GM12878 (cell line): ENCODE measurements around the gene PTPRM. TPM values are rescaled to one million over a fixed set of nuclear protein-coding genes. Genes with fewer than 3 reads are reported as not detected.

Source experiments
- ATAC-seq: fragments of 200-7000 bp; cut with Tn5 transposase; 3 replicates; pipeline ENCODE4 v1.9.1; 2020; ENCODE audit warnings: mild to moderate bottlenecking, moderate library complexity
- BruUV-seq: library from RNA; stranded (reverse); fragments of 400-500 nt; replicated peaks from 2 replicates; lab custom pipeline; 2021; lab: Mats Ljungman, UMichigan
- CTCF ChIA-PET: fragments of 300-600 bp; sonication (Branson Sonifier 250); formaldehyde crosslinking; extraction: SDS; loops from one replicate; lab custom pipeline; 2021; ENCODE audit warnings: inconsistent platforms; lab: Yijun Ruan, JAX
- POLR2A ChIA-PET: fragments of 350-600 bp; formaldehyde crosslinking; extraction: SDS; loops from one replicate; lab custom pipeline; 2021; ENCODE audit warnings: inconsistent platforms; lab: Charles Lee
- RAD21 ChIA-PET: fragments of 300-600 bp; sonication (Branson Sonifier 250); formaldehyde crosslinking; loops from one replicate; lab custom pipeline; 2023; ENCODE audit warnings: antibody characterized with exemption; ENCODE audit not compliant: unreplicated experiment; lab: Charles Lee
- SMC1A ChIA-PET: fragments of 300-600 bp; sonication (Branson Sonifier 250); formaldehyde crosslinking; loops from one replicate; lab custom pipeline; 2023; ENCODE audit not compliant: unreplicated experiment, uncharacterized antibody; lab: Charles Lee
- DNase-seq: peaks from one replicate; pipeline ENCODE4 v3.0.0-alpha.2; 2011; ENCODE audit warnings: low read depth, low spot score
- FAIRE-seq: peaks from 3 replicates; lab custom pipeline; 2011; peaks lifted over from hg19 to GRCh38; lab: Jason Lieb, UNC
- H2AFZ ChIP-seq: 2 replicates; pipeline ENCODE4 v1.6.0; 2011; ENCODE audit warnings: low read depth, low read length, control low read depth; ENCODE audit not compliant: control insufficient read depth
- H3K27ac ChIP-seq: 2 replicates; pipeline ENCODE4 v1.5.1; 2011; ENCODE audit warnings: control low read depth; ENCODE audit not compliant: control insufficient read depth, insufficient read depth
- H3K27me3 ChIP-seq, 2 experiments: replicated peaks in 1 of 2; 2 replicates each; pipeline versions ENCODE4 v1.6.0 to v1.6.1; 2011; ENCODE audit warnings: low read length in 1 of 2; ENCODE audit not compliant: control insufficient read depth in 2 of 2, insufficient read depth in 2 of 2
- H3K36me3 ChIP-seq, 2 experiments: 2 replicates each; pipeline ENCODE4 v1.5.1; 2011; ENCODE audit warnings: low read length in 1 of 2; ENCODE audit not compliant: control insufficient read depth in 2 of 2, insufficient read depth in 2 of 2
- H3K4me1 ChIP-seq: 2 replicates; pipeline ENCODE4 v1.6.1; 2011; ENCODE audit warnings: mild to moderate bottlenecking, low read length, moderate library complexity, mixed read lengths; ENCODE audit not compliant: control insufficient read depth, insufficient read depth
- H3K4me2 ChIP-seq: 2 replicates; pipeline ENCODE4 v1.6.0; 2011; ENCODE audit warnings: control low read depth; ENCODE audit not compliant: control insufficient read depth, insufficient read depth
- H3K4me3 ChIP-seq: fragments of 200-600 bp; sonication (generic); 2 replicates; pipeline ENCODE4 v1.5.1; 2016
- H3K79me2 ChIP-seq: 2 replicates; pipeline ENCODE4 v1.6.0; 2011; ENCODE audit warnings: low read length; ENCODE audit not compliant: control insufficient read depth, insufficient read depth
- H3K9ac ChIP-seq: 2 replicates; pipeline ENCODE4 v1.8.0; 2011; ENCODE audit warnings: low read length, control low read depth, mixed read lengths; ENCODE audit not compliant: control insufficient read depth, insufficient read depth
- H3K9me3 ChIP-seq: replicated peaks from 3 replicates; pipeline ENCODE4 v1.5.1; 2011; ENCODE audit warnings: mild to moderate bottlenecking, low read length; ENCODE audit not compliant: control insufficient read depth, insufficient read depth
- H4K20me1 ChIP-seq: 2 replicates; pipeline ENCODE4 v1.6.0; 2011; ENCODE audit not compliant: control insufficient read depth, insufficient read depth
- BRCA1 ChIP-seq: IDR thresholded peaks from 2 replicates; pipeline ENCODE4 v1.6.1; 2011; ENCODE audit warnings: low read depth, low read length, improper control_type of control experiment
- CBX3 ChIP-seq: fragments of 200-600 bp; sonication (generic); IDR thresholded peaks from 2 replicates; pipeline ENCODE4 v1.6.1; 2016; ENCODE audit warnings: low read depth, borderline replicate concordance
- EED ChIP-seq: sonication (generic); IDR thresholded peaks from 2 replicates; pipeline ENCODE4 v1.6.1; 2016; ENCODE audit warnings: antibody characterized with exemption, low read depth
- EP300 ChIP-seq, 2 experiments: fragments of 150-350 bp in 1 of 2; IDR thresholded peaks; 2 replicates each; pipeline ENCODE4 v1.6.1; 2011 to 2012; ENCODE audit warnings: low read depth in 2 of 2, low read length in 2 of 2, borderline replicate concordance in 1 of 2, improper control_type of control experiment in 1 of 2, inconsistent platforms in 1 of 2; ENCODE audit not compliant: control insufficient read depth in 1 of 2
- HCFC1 ChIP-seq: fragments of 150-350 bp; IDR thresholded peaks from 2 replicates; pipeline ENCODE4 v1.6.1; 2014; ENCODE audit warnings: low read length
- HDGF ChIP-seq: fragments of 450-650 bp; IDR thresholded peaks from 2 replicates; pipeline ENCODE4 v1.6.1; 2016; ENCODE audit warnings: antibody characterized with exemption
- MTA2 ChIP-seq: fragments of 450-650 bp; IDR thresholded peaks from 2 replicates; pipeline ENCODE4 v1.6.1; 2016; ENCODE audit warnings: low read depth, mild to moderate bottlenecking, moderate library complexity
- MXI1 ChIP-seq: fragments of 150-350 bp; IDR thresholded peaks from 2 replicates; pipeline ENCODE4 v1.6.1; 2011; ENCODE audit warnings: low read depth, mild to moderate bottlenecking, inconsistent platforms, low read length, improper control_type of control experiment
- SRF ChIP-seq, 2 experiments: IDR thresholded peaks; 2 replicates each; pipeline ENCODE4 v1.6.1; 2011; ENCODE audit warnings: low read depth in 2 of 2, low read length in 2 of 2, mild to moderate bottlenecking in 1 of 2, moderate library complexity in 1 of 2
- WGBS: methylation state at CpG from one replicate; pipeline ENCODE4 v1.1.6; 2016; ENCODE audit warnings: low lambda C conversion rate; ENCODE audit not compliant: insufficient replicate concordance, insufficient coverage; ENCODE audit errors: missing lambda C conversion rate; 5-methylcytosine and 5-hydroxymethylcytosine counted together
- in situ Hi-C: fragments of 300-500 bp; cut with MboI; formaldehyde crosslinking; loops from 9 replicates; pipeline ENCODE4 v1.14.3; 2018; ENCODE audit warnings: mixed read lengths
- intact Hi-C: fragments of 100-400 bp; cut with micrococcal nuclease; formaldehyde crosslinking; loops from one replicate; pipeline ENCODE4 v1.14.2; 2022; ENCODE audit not compliant: unreplicated experiment
- polyA plus RNA-seq, 11 experiments: library from polyadenylated mRNA; depleted of rRNA in 4 of 11; unstranded in 6 of 11; stranded (reverse) in 5 of 11; fragments of >200 nt; fragmentation: Nextera tagmentation in 4 of 11; fragmentation: Illumina TruSeq in 1 of 11; extraction: Ambion mirVana in 4 of 11; extraction: Trizol in 1 of 11; gene quantifications; 1 replicate in 1 of 11; 2 replicates in 10 of 11; pipeline versions ENCODE4 v1.2.1 to v1.2.3, GENCODE V29; 2011 to 2016; ENCODE audit warnings: inconsistent platforms in 2 of 11, missing spikeins in 2 of 11, low read depth in 1 of 11
- total RNA-seq, 4 experiments: library from RNA; depleted of rRNA in 3 of 4; stranded (reverse); fragments of >200 nt in 3 of 4; fragmentation: Illumina TruSeq in 1 of 4; extraction: Trizol in 1 of 4; gene quantifications; 2 replicates each; pipeline versions ENCODE4 v1.2.1 to v1.2.3, GENCODE V29; 2013 to 2021
- TF ChIP-seq, protein P1 (sequence below): fragments of 450-650 bp; IDR thresholded peaks from 2 replicates; pipeline ENCODE4 v1.6.1; 2016; ENCODE audit warnings: mild to moderate bottlenecking, moderate library complexity, borderline replicate concordance
- TF ChIP-seq, protein P2 (sequence below): fragments of 150-350 bp; IDR thresholded peaks from 2 replicates; pipeline ENCODE4 v1.6.1; 2014; ENCODE audit warnings: mild to moderate bottlenecking, low read depth, low read length
- TF ChIP-seq, protein P3 (sequence below): fragments of 450-650 bp; formaldehyde crosslinking; IDR thresholded peaks from 2 replicates; pipeline ENCODE4 v1.5.0; 2022; ENCODE audit warnings: mild to moderate bottlenecking, missing genetic modification characterization

The PTPRM gene
- total and polyA plus RNA-seq, 10 of the 15 experiments (the other 5 are each of a cell fraction or from before 2014, with no cell fraction given): 0.07 to 22.6 (median 0.60) TPM

DNA sequence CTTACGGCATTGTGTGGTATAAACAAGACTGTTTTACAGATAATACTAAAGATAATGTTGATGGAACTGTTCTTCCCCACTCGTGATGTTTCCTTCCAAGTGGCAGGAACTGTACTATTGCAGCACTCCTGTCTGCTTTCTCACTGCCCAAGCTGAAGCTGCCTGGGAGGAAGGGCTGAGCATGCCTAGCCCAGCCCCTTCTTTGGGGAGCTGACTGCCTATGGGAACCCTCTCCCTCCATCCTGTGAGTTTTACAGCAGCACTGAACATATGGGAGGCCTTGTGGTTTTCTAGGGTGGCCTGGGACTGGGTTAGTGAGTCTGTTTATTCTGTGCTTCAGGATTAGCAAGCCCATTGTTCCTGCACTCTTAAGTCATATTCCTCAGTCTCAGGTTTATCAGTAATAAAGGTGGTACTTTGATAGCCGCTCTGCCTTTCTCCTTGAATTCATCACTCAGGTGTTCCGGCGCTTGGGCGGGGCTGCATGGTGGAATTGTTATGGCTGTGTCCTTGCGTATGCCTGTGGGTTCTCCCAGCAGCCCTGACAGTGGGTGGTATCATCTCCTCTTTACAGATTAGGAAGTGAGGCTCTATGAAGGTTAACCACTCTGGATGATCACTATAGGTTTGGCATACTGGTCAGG lies 379.7 kb downstream of the PTPRM start:
- ChIA-PET POLR2A (interaction anchor here (1.1 kb wide), 1 partner anchor 9 kb away, joined by 3 read pairs; no protein-coding TSS in a partner anchor), SMC1A (interaction anchor here (0.7 to 2.6 kb wide), 7 partner anchors 9 to 74 kb away, joined by 3 to 12 read pairs (median 7); no protein-coding TSS in a partner anchor), RAD21 (interaction anchor here (0.6 to 1.1 kb wide), 8 partner anchors 12 to 156 kb away, joined by 3 to 4 read pairs (median 3); no protein-coding TSS in a partner anchor), CTCF (interaction anchor here (1.1 to 1.5 kb wide), 2 partner anchors 15 to 35 kb away, joined by 4 to 6 read pairs; no protein-coding TSS in a partner anchor)
- WGBS: 65% methylated on average over 7 of the region's 7 CpGs
- Histone ChIP-seq H3K79me2 (no peaks in the 10 kb centered on the region), H3K4me3 (no peak overlapping the region), H4K20me1 (no peaks in the 10 kb centered on the region), H3K27me3 (no peaks in the 10 kb centered on the region), H3K4me2 (no peak overlapping the region), H3K9me3 (no peaks in the 10 kb centered on the region), H3K4me1 (no peaks in the 10 kb centered on the region), H2AFZ (no peak overlapping the region), H3K27ac (no peak overlapping the region), H3K36me3 (no peaks in the 10 kb centered on the region), H3K9ac (no peak overlapping the region)
- DNase-seq: no peak
- intact Hi-C loops: no loop called here
- FAIRE-seq: no peak
- in situ Hi-C loops: no loop called here
- no TSS peak for BruUV-seq
- ATAC-seq: peak; percentile 60
- TF ChIP-seq, protein P1, sequence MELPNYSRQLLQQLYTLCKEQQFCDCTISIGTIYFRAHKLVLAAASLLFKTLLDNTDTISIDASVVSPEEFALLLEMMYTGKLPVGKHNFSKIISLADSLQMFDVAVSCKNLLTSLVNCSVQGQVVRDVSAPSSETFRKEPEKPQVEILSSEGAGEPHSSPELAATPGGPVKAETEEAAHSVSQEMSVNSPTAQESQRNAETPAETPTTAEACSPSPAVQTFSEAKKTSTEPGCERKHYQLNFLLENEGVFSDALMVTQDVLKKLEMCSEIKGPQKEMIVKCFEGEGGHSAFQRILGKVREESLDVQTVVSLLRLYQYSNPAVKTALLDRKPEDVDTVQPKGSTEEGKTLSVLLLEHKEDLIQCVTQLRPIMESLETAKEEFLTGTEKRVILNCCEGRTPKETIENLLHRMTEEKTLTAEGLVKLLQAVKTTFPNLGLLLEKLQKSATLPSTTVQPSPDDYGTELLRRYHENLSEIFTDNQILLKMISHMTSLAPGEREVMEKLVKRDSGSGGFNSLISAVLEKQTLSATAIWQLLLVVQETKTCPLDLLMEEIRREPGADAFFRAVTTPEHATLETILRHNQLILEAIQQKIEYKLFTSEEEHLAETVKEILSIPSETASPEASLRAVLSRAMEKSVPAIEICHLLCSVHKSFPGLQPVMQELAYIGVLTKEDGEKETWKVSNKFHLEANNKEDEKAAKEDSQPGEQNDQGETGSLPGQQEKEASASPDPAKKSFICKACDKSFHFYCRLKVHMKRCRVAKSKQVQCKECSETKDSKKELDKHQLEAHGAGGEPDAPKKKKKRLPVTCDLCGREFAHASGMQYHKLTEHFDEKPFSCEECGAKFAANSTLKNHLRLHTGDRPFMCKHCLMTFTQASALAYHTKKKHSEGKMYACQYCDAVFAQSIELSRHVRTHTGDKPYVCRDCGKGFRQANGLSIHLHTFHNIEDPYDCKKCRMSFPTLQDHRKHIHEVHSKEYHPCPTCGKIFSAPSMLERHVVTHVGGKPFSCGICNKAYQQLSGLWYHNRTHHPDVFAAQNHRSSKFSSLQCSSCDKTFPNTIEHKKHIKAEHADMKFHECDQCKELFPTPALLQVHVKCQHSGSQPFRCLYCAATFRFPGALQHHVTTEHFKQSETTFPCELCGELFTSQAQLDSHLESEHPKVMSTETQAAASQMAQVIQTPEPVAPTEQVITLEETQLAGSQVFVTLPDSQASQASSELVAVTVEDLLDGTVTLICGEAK: peak; percentile 81
- TF ChIP-seq MTA2 (no peak), HDGF (no peak), EED (no peak), BRCA1 (no peak), HCFC1 (peak; percentile 35), CBX3 (no peak), SRF (IDR thresholded peaks at IDR 0.05; ENCODE audit: low read depth in 2 of 2, low read length in 2 of 2) (no peak), MXI1 (no peak), EP300 (IDR thresholded peaks at IDR 0.05; ENCODE audit: borderline replicate concordance in 1 of 2, control insufficient read depth in 1 of 2, low read depth in 2 of 2, low read length in 2 of 2) (no peak)
- TF ChIP-seq, protein P2, sequence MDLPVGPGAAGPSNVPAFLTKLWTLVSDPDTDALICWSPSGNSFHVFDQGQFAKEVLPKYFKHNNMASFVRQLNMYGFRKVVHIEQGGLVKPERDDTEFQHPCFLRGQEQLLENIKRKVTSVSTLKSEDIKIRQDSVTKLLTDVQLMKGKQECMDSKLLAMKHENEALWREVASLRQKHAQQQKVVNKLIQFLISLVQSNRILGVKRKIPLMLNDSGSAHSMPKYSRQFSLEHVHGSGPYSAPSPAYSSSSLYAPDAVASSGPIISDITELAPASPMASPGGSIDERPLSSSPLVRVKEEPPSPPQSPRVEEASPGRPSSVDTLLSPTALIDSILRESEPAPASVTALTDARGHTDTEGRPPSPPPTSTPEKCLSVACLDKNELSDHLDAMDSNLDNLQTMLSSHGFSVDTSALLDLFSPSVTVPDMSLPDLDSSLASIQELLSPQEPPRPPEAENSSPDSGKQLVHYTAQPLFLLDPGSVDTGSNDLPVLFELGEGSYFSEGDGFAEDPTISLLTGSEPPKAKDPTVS: no peak
- TF ChIP-seq, protein P3, sequence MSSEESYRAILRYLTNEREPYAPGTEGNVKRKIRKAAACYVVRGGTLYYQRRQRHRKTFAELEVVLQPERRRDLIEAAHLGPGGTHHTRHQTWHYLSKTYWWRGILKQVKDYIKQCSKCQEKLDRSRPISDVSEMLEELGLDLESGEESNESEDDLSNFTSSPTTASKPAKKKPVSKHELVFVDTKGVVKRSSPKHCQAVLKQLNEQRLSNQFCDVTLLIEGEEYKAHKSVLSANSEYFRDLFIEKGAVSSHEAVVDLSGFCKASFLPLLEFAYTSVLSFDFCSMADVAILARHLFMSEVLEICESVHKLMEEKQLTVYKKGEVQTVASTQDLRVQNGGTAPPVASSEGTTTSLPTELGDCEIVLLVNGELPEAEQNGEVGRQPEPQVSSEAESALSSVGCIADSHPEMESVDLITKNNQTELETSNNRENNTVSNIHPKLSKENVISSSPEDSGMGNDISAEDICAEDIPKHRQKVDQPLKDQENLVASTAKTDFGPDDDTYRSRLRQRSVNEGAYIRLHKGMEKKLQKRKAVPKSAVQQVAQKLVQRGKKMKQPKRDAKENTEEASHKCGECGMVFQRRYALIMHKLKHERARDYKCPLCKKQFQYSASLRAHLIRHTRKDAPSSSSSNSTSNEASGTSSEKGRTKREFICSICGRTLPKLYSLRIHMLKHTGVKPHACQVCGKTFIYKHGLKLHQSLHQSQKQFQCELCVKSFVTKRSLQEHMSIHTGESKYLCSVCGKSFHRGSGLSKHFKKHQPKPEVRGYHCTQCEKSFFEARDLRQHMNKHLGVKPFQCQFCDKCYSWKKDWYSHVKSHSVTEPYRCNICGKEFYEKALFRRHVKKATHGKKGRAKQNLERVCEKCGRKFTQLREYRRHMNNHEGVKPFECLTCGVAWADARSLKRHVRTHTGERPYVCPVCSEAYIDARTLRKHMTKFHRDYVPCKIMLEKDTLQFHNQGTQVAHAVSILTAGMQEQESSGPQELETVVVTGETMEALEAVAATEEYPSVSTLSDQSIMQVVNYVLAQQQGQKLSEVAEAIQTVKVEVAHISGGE (CRISPR knock-in tag): peak; percentile 83
